CD4-positive, alpha-beta T cell treated with Interleukin-12 subunit alpha and Interleukin-12 subunit beta, for 1 hour (primary cell): ENCODE results near the gene SFXN2.
A peak's percentile ranks its signal among the peaks of the same experiment; 100 is the strongest.
"Not testable (repeated sequence)": the region's sequence is repeated elsewhere in the genome, so short reads cannot be mapped to it uniquely, and the experiment has no call there.

Experiments used
- DNase-seq: peaks from one replicate; pipeline ENCODE4 v3.0.0-alpha.2; 2020

Gene SFXN2

DNA sequence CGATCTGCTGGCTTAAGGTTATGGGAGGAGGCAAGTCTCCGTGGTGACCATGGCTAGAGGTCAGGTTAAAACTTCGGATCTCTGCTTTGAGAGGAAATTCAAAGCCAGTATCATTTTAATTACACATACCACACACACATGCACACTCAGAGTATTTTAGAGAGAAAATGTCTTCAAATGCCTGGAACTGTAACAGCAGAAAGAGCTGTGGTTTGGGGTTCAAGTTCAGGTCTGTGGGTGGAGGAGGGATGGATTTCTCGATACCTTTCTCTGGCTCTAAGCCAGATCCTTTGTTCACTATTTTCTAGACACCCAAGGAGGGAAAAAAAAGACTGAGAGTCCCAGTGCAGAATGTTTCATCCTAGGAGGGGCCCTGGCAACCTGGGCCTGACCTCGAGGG lies 32.7 kb upstream of the SFXN2 start:
- no peak for DNase-seq

- no peak for DNase-seq
These were observed 32.0 kb upstream of the SFXN2 start for GRCh38 chr10:102682416-102682815.

- DNase-seq: no peak
These were observed 31.5 kb upstream of the SFXN2 start for GRCh38 chr10:102682981-102683380.

DNA sequence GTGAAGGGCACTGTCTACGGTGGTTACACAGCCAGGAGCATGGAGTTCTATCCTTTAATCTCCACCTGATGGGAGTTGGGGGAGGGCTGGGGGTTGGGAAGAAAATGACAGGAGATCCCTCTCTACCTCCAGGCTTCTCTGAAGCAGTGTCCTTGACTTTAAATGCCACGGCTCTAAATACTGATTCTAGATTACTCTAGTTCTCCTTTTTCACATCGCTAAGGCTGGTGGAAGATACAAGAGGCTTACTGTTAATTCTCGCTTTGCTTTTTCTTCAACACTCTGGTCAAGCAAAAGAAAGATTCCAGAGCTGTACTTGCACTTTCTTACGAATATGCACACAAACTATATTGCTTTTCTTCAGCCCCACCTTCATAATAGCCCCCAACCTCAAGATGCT lies 30.7 kb upstream of the SFXN2 start:
- DNase-seq: no peak

- no peak for DNase-seq
These were observed 23.0 kb upstream of the SFXN2 start for GRCh38 chr10:102691285-102692066.

- DNase-seq: not testable (repeated sequence)
These were observed 19.0 kb upstream of the SFXN2 start for GRCh38 chr10:102695401-102695800.

DNA sequence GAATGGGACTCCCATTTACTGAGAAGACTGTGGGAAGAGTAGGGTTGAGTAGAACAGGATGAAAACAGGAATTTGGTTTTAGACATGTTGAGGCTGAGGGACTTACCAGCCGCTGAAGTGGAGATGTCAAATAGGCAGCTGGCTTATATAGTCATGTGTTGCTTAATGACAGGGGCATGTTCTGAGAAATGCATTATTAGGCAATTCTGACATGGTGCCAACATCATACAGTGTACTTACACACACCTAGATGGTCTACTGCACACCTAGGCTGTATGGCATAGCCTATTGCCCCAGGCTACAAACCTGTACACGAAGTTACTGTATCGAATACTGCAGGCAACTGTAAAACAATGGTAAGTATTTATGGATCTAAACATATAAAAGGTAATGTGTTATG lies 17.7 kb upstream of the SFXN2 start:
- no peak for DNase-seq

- DNase-seq: no peak
These were observed 15.5 kb upstream of the SFXN2 start for GRCh38 chr10:102698894-102699293.

DNA sequence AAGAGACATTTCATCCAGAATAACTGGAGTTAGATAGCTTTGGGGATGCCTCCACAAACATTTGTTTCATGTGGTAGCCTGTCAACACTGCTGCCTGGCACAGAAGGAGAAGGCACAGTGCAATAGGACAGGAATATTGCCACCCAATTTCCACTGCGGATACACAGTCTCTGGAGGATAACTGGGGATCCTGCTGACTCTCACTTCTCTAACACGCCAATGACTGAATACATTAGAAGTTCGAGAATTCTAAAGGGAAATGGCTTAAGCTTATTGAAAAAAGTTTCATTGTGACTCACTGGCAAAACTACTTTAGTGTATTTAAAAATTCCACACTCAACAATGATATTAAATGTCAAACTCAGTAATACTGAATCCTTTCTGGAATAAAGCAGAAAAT lies 13.2 kb upstream of the SFXN2 start:
- DNase-seq: no peak

DNA sequence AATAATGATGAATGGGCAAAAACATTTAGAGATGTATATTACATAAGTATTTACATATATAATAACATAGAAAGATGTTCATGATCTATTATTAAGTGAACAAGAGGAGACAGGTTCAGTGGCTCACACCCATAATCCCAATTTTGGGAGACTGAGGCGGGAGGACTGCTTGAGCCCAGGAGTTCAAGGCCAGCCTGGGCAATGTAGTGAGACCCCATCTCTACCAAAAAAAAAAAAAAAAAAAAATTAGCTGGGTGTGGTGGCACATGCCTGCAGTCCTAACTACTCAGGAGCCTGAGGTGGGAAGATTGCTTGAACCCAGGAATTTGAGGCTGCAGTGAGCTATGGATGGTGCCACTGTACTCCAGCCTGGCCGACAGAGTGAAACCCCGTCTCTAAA lies 12.6 kb upstream of the SFXN2 start:
- DNase-seq: no peak

DNA sequence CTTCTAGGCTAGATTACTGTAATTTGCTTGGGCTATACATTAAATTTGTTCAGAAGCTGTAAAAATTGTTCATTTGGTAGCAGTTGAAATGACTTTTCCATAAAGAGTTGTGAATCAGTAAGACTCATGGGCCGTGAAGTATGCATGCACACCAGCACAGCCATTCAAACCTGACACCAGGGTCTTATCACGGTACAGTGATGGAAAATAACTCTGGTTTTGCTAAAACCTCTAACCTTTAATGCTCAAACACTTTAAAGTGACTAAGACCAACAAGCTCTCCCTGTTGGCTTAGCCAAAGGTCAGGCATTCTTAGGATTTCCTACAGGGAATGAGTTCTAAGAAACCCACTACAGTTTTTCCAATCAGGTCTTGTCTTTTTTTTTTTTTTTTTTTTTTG lies 11.7 kb upstream of the SFXN2 start:
- DNase-seq: no peak

GRCh38 chr10:102704915-102705314 lies 9.5 kb upstream of the SFXN2 start:
- no peak for DNase-seq

- no peak for DNase-seq
These were observed 8.9 kb upstream of the SFXN2 start for GRCh38 chr10:102705531-102705930.

DNA sequence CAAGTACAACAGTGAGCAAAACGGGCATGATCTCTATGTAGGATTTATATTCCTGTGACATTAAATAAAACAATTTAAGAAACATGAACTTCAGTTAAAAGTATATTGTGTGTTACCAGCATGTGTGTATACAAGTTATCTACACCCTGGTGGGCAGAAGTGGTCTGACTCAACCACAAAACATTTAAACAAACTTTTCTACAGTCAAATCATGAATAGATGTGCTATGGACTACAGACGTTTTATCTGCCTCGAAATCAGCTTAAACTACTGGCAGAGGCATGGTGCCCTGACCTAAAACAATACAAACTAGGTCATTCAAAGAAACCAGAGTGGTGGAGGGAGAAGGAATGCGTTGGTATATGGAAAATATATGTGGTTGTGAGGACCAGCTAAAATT lies 3.8 kb upstream of the SFXN2 start:
- DNase-seq: peak; percentile 12

- no peak for DNase-seq
These were observed 2.3 kb upstream of the SFXN2 start for GRCh38 chr10:102712089-102712488.

DNA sequence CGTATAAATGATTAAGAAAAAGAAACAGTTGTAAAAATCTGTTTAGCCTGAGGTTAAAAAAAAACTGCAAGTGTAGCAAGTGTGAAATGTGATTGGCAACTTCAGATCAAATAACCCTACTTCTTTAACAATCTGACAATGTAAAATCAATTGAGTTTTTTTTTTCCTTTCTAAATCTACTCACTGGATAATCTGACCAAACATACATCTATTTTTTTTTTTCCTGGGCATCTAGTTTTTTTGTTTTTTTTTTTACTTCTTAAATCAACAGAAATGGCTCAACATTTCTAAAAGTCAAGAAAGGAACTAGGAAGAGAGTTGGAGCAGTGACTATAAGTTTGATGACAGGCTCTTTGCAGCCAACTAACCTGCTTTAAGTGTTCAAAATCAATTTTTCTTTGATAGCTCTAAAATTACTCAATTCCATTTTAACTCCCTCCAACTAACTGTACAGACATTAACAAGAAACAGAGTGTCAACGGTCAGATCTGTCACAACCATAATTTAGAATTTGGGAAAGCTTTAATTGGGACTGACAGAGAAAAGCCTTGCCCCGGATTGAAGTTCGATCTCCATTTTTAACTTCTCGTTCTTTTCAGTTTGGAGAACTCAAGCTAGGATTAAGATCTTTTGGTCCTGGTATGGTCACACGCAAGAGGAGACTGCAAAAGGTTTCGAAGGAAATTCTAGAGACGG lies 1.4 kb upstream of the SFXN2 start:
- DNase-seq: no peak

DNA sequence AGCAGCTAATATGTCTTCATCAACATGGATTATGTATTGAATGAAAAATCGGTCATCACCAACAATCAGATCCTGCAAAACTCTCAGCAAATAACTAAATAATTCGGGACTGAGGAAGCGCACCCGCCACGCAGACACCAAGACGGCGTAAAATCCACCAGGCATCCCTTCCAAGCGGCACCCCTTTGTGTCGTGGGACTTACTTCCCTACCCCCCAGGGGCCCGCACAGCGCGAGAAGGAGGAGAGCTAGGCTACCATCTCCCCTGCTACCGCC lies 960 bp upstream of the SFXN2 start:
- no peak for DNase-seq

GRCh38 chr10:102713814-102714620 lies 419 bp upstream of the SFXN2 start, which contains the start of gene ARL3:
Gene ARL3 (minus strand): TSS chr10:102714397. CDS start chr10:102714275, 122 bp downstream.
- DNase-seq: peak; percentile 96

DNA sequence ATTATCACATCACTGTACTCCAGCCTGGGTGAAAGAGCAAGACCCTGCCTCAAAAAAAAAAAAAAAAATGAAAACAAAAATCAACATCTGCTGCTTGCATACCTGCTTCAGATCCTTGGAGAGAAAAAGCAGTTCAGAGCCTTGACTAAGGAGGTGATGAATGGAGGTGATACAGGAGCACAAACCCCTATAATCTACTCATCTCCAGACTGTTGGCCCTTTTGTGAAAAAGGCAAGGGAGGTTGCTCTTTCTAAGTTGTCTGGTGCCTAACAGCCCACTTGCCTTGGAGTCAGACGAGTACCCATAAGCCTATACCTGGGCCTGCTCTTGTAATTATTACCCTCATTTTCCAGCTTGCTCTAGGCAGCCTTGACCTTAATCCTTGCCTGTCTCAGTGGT lies 1.4 kb downstream of the SFXN2 start:
- no peak for DNase-seq

DNA sequence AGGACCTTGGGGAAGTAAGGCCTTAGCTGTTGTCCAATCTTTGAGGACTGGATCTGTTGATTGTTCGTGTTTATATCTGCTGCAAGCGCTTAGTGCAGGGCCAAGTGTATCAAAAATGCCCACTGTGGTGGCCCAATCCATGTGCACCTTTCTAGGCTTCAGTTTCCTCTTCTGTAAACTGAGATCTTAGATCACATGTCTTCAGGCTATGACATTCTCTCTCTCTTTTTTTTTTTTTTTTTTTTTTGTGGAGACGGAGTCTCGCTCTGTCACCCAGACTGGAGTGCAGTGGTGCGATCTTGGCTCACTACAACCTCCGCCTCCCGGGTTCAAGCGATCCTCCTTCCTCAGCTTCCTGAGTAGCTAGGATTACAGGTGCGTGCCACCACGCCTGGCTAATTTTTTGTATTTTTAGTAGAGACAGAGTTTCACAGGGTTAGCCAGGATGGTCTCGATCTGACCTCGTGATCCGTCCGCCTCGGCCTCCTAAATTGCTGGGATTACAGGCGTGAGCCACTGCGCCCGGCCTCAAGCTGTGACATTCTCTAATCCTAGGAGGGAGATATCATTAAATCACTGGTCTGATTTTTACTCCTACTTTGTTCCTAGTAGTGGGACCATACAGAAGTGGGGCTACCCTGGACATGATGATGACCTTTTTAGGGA lies 2.6 kb downstream of the SFXN2 start:
- not testable (repeated sequence) for DNase-seq

DNA sequence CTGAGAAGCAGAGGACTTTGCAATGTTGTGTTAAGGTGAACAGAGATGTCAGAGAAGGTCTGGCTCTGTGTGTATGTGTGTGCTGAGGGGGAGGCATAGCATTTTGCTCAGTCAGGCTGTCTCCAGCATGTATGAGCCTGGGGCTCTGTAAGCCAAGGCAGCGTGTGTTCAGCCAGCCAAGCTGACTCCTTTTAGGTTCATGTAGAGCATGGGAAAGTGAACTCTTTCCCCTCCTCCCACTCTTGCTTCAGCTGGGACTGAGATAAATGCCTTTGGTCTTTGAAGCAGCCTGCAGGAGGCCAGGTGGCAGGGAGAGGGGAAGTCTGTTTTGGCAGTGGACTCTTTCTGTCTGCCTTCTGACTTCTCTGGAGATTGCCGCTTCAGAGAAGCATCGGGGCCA lies 3.8 kb downstream of the SFXN2 start:
- no peak for DNase-seq

DNA sequence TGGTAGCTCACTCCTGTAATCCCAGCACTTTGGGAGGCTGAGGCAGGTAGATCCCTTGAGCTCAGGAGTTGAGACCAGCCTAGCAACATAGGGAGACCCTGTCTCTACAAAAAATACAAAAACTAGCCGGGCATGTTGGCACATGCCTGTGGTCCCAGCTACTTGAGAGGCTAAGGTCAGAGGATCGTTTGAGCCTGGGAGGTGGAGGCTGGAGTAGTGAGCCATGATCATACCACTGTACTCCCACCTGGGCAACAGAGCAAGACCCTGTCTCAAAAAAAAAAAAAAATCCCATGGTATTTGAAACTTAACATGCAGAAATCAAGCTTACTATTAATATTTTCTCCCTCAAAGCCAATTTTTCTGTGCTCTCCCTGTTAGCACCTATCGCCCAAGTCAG lies 5.9 kb downstream of the SFXN2 start:
- DNase-seq: no peak

- no peak for DNase-seq
These were observed 6.4 kb downstream of the SFXN2 start for GRCh38 chr10:102720775-102721301.
